ENCODE measurements around the gene JAKMIP2.

JAKMIP2 gene

DNA sequence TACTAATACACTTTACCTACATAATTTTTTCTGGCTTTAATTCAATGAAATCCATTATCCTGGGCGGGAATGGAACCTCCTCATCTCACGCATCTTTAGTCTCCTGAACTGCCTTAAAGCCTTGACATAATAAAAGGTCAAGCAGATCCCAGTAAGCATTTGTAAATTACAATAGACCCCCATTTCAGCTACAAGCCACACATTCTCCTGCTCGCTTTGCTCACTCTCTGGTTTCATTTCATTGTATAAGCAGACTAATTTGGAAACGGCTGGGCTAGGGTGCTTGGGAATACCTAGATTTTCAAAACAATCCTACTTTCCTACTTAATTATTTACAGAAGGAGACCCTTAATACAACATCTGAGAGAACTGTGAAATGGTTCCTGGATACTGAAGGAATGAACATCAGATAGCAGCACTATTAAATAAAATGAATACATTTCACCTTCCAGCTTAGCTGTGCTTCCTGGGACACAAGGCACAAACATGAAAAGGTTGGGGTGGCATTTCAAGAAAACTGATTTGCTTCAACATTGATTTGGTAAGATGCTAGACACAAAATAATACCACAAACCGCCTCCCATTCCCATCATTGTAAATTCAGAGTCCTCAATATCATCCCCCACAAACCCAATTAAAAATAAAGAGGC is 1.5 kb downstream of the JAKMIP2 start:
- TF ChIP-seq TOX (CRISPR knock-in tag; IDR thresholded peaks at IDR 0.05; ENCODE audit: borderline replicate concordance) = no peak
- no peak for TF ChIP-seq TSHZ2 (CRISPR knock-in tag; IDR thresholded peaks at IDR 0.05)
- TF ChIP-seq CSDC2 (CRISPR knock-in tag; IDR thresholded peaks at IDR 0.05) = no peak
- no peak for TF ChIP-seq ISL1 (CRISPR knock-in tag; IDR thresholded peaks at IDR 0.05)
- TF ChIP-seq, protein P1, sequence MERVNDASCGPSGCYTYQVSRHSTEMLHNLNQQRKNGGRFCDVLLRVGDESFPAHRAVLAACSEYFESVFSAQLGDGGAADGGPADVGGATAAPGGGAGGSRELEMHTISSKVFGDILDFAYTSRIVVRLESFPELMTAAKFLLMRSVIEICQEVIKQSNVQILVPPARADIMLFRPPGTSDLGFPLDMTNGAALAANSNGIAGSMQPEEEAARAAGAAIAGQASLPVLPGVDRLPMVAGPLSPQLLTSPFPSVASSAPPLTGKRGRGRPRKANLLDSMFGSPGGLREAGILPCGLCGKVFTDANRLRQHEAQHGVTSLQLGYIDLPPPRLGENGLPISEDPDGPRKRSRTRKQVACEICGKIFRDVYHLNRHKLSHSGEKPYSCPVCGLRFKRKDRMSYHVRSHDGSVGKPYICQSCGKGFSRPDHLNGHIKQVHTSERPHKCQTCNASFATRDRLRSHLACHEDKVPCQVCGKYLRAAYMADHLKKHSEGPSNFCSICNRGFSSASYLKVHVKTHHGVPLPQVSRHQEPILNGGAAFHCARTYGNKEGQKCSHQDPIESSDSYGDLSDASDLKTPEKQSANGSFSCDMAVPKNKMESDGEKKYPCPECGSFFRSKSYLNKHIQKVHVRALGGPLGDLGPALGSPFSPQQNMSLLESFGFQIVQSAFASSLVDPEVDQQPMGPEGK (CRISPR knock-in tag; IDR thresholded peaks at IDR 0.05; ENCODE audit: borderline replicate concordance) = no peak
- no peak for TF ChIP-seq ZNF70 (CRISPR knock-in tag; IDR thresholded peaks at IDR 0.05)
- TF ChIP-seq ESRRG (CRISPR knock-in tag; IDR thresholded peaks at IDR 0.05) = no peak
- no peak for TF ChIP-seq ZFP30 (CRISPR knock-in tag; IDR thresholded peaks at IDR 0.05)
- TF ChIP-seq, protein P2, sequence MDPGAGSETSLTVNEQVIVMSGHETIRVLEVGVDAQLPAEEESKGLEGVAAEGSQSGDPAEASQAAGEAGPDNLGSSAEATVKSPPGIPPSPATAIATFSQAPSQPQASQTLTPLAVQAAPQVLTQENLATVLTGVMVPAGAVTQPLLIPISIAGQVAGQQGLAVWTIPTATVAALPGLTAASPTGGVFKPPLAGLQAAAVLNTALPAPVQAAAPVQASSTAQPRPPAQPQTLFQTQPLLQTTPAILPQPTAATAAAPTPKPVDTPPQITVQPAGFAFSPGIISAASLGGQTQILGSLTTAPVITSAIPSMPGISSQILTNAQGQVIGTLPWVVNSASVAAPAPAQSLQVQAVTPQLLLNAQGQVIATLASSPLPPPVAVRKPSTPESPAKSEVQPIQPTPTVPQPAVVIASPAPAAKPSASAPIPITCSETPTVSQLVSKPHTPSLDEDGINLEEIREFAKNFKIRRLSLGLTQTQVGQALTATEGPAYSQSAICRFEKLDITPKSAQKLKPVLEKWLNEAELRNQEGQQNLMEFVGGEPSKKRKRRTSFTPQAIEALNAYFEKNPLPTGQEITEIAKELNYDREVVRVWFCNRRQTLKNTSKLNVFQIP (CRISPR knock-in tag; IDR thresholded peaks at IDR 0.05; ENCODE audit: borderline replicate concordance, low read depth) = no peak
- TF ChIP-seq BACH2 (CRISPR knock-in tag; IDR thresholded peaks at IDR 0.05; ENCODE audit: borderline replicate concordance) = no peak
- no peak for TF ChIP-seq ZNF565 (CRISPR knock-in tag; conservative IDR thresholded peaks at IDR 0.05; ENCODE audit: low read depth)
- TF ChIP-seq SNAI2 (CRISPR knock-in tag; IDR thresholded peaks at IDR 0.05) = no peak
- no peak for ATAC-seq

DNA sequence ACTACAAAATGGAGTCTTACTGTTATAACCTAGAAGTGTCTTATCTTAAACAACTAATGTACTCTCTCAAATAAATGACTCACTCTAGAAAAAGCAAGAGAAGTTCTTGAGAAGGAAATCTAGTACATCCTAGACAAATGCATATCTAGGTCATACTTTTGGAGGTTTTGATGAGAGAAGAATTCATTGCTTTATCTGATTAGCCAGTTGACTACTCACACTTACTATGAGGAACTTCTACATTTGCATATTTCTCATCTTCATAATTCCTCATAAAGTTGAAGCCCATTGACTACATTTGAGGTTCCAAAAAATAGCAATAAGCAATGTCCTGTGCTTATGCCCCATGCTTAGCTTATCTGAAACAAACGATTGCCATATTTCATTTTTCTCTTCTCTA is 2.8 kb downstream of the JAKMIP2 start:
- no peak for ATAC-seq
- TF ChIP-seq CSDC2 (CRISPR knock-in tag; IDR thresholded peaks at IDR 0.05) (no peak), GLIS3 (CRISPR knock-in tag; IDR thresholded peaks at IDR 0.05) (no peak), ZC3H10 (CRISPR knock-in tag; IDR thresholded peaks at IDR 0.05) (no peak), OSR1 (CRISPR knock-in tag; IDR thresholded peaks at IDR 0.05) (no peak), RARB (CRISPR knock-in tag; IDR thresholded peaks at IDR 0.05) (no peak), ZNF8 (CRISPR knock-in tag; IDR thresholded peaks at IDR 0.05) (no peak), TSHZ2 (CRISPR knock-in tag; IDR thresholded peaks at IDR 0.05) (no peak), PPARA (CRISPR knock-in tag; IDR thresholded peaks at IDR 0.05; ENCODE audit: borderline replicate concordance) (no peak), ZFP3 (CRISPR knock-in tag; IDR thresholded peaks at IDR 0.05) (no peak), ZFP30 (CRISPR knock-in tag; IDR thresholded peaks at IDR 0.05) (no peak), CREB5 (CRISPR knock-in tag; IDR thresholded peaks at IDR 0.05; ENCODE audit: low read depth) (no peak)
- TF ChIP-seq, protein P3, sequence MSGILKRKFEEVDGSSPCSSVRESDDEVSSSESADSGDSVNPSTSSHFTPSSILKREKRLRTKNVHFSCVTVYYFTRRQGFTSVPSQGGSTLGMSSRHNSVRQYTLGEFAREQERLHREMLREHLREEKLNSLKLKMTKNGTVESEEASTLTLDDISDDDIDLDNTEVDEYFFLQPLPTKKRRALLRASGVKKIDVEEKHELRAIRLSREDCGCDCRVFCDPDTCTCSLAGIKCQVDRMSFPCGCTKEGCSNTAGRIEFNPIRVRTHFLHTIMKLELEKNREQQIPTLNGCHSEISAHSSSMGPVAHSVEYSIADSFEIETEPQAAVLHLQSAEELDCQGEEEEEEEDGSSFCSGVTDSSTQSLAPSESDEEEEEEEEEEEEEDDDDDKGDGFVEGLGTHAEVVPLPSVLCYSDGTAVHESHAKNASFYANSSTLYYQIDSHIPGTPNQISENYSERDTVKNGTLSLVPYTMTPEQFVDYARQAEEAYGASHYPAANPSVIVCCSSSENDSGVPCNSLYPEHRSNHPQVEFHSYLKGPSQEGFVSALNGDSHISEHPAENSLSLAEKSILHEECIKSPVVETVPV (CRISPR knock-in tag; IDR thresholded peaks at IDR 0.05) = no peak

All from SK-N-SH treated with all-trans-retinoic acid at 6 μM for 48 hours (cell line).